OCI-LY3 (cell line): ENCODE measurements around the gene OR51E1.

Experiments
- EZH2phosphoT487 ChIP-seq: fragments of 200-600 bp; shearing (Covaris generic); IDR thresholded peaks from 2 replicates; pipeline ENCODE4 v1.6.1; 2018; ENCODE audit warnings: antibody characterized with exemption, mixed run types, low read depth
- TF ChIP-seq, protein P1 (sequence below): fragments of 200-600, 300-600 bp; sonication (generic); IDR thresholded peaks from 2 replicates; pipeline ENCODE4 v1.5.1; 2014; ENCODE audit warnings: antibody characterized with exemption, low read length, low read depth

DNA sequence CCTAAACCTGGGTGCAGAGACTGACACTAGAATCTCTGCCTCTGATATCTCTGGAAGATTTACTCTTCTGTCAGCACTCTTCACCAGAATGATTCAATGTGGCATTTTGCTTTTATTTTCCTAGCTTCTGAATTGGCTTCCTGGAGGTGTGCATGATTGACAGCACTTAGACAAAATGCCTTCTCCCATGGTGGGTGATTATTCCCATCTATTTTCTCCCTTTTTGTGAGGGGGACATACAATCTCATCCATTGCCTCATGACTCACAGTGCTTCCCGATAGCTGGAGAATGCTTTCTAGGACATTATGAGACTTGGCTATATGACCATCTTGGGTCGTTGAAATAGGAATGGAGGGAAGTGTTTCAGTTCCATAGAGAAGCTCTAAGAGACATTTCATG lies 31.8 kb upstream of the OR51E1 start:
- TF ChIP-seq, protein P1, sequence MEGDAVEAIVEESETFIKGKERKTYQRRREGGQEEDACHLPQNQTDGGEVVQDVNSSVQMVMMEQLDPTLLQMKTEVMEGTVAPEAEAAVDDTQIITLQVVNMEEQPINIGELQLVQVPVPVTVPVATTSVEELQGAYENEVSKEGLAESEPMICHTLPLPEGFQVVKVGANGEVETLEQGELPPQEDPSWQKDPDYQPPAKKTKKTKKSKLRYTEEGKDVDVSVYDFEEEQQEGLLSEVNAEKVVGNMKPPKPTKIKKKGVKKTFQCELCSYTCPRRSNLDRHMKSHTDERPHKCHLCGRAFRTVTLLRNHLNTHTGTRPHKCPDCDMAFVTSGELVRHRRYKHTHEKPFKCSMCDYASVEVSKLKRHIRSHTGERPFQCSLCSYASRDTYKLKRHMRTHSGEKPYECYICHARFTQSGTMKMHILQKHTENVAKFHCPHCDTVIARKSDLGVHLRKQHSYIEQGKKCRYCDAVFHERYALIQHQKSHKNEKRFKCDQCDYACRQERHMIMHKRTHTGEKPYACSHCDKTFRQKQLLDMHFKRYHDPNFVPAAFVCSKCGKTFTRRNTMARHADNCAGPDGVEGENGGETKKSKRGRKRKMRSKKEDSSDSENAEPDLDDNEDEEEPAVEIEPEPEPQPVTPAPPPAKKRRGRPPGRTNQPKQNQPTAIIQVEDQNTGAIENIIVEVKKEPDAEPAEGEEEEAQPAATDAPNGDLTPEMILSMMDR, result no peak
- no peak for TF ChIP-seq EZH2phosphoT487
